NCI-H1105 (cell line): ENCODE data around the gene DDX17.
A peak's percentile ranks its signal among the peaks of the same experiment; 100 is the strongest.

Experiments used
- DNase-seq: peaks from one replicate; lab custom pipeline; 2025; lab: John Stamatoyannopoulos, UW

DDX17 gene

DNA sequence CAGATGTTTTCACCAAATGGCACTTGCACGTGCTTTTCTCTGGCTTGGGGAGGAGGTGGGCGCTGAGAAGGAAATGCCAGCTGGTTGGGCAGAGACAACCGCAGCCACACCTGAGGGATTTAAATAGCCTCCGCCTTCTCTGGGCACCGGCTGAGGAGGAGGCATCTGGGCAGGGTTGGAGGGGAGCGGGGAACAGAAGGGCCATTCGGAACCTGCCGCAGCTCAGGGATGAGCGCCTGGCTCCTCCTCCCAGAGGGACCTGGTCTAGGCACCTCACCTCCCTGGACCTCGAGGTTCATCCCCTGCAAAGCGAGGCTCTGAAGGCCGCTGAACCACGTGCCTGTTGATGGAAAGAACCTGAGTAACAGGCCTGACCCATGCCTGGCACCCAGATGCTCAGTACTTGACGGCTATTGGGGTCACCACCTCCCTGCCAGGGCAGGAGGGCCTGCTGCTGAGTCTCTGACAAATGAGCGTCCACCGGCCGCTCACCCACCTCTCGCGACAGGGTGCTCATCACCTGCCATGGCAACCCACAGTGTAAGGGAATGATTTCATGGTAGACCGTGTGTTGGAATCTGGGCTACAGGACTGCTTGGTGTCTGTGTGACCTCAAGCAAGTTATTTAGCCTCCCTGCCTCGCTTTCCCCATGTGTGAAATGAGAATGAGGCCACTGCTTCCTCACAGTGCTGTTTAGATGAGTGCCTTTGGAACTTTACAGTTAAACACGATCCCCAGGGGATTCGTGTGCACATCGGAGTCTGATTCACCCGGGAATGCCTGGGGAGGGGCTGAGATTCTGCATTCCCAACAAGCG, 40.2 kb downstream of the DDX17 start:
- DNase-seq: no peak

DNA sequence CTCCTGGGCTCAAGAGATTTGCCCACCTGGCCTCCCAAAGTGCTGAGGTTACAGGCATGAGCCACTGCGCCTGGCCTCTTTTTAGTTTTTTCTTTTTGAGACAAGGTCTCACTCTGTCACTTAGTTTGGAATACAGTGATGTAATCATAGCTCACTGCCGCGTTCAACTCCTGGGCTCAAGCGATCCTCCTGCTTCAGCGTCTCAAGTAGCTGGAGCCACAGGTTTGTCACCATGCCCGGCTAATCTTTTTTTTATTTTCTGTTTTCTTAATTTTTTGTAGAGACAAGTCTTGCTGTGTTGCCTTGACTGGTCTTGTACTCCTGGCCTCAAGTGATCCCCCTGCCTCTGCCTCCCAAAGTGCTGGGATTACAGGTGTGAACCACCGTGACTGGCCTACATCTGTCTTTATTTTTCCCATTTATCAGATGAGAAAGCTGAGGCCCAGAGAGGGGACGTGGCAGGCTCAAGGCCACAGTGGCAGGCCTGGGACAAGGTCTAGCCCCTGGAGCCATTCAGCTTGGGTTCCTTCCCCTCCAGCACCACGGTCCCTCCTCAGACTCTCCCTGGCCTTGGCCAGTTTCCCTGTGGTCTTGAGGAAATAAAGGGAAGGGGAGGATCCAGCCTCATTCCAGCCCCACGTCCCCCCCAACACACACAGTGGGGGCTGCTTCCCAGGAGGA, 41.0 kb downstream of the DDX17 start:
- DNase-seq: no peak

DNA sequence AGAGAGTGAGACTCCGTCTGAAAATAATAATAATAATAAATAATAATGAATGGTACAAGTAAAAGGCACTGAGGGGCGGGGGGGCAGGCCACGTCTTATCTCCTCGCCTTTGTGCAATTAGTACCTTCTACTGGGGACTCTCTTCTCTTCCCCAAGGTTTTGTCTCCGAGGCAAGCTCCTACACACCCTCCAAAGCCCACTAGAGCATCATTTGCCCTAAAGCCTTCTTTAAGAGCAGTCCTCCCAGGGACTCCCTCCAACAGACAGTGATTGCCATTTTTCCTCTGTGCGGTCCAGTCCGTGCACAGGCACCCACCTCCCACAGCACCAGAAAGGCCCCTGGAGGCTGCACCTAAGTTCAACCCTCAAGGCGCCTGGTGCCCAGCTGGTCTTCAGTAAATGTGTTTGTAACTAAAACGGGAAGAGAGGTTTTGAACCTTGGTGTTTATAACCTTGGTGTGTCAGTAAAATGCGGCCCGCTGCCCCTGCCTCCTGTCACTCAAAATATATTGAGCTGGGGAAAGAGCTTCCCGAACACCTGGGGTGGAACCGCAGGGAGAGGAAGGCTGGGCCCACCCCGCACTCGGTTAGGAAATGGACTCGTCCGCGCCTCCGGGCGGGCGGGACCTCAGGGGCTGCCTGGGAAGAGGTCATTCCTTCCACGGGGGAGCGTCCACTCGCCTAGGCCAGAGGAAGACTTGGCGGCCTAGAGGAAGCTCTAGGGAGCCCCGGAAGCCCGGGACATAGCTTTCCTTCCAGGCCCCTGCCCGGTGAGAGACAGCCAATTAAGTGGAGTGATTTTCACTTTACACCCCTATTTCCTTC, 42.9 kb downstream of the DDX17 start:
- no peak for DNase-seq

DNA sequence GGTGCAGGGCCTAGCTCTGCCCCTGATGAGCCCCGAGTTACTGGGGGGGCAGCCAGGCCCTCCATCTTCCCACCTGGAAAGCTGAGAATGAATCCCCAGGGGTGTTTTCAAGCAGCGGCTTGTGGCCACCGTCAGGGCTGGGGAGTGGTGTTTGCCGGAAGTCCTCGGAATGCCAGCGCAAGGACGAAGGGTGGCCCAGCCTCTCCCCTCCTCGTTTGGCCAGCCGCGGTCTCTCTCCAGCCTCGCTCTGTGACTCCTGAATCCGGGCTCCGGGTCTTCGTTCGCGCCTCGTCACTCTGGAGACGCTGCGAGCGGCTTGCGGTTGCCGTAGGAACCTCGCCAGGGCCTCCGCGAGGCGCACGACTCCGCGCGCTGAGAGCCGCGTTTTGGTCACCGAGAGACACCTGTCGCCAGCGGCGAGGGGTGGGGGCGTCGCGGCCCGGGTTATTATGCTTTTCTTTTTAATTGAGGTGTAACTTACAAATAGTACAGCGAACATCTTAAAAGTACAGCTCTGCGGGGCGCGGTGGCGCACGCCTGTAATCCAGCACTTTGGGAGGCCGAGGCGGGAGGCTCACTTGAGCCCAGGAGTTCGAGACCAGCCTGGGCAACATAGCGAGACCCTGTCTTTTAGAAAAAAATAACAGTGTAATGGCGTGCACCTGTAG, 44.6 kb downstream of the DDX17 start:
- DNase-seq: peak; percentile 84

DNA sequence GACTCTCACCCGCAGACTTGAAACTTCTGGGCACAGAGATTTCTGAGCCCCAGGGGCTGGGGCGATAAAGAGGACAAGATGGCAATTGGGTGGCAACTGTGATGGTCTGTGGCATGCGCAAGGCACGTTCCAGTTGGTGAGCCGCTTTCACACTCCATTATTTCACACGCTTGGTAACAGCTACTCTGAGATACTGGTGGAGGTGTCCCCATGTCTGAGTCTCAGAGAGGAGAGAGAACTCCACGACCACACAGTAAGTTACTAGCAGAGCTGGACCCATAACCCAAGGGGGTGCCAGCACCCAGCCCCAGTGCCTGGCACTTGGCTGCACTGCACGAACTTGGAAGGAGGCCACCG, 45.1 kb downstream of the DDX17 start:
- no peak for DNase-seq

DNA sequence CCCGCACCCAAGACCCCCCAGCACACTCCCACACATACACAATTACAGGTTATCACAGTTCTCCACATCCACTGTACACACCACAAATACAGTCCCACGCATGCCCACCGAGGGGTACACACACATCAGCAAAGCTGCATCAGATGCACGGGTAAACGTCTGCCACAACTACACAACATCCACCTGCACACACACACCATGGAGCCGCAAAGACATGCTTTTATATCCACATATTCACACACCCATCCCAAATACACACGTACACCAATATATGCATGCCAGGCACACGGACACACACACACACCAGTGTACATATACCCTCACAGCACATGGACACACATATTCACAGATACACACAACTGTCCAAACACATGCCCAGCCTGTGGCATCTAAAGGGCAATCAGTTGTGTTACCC, 45.7 kb downstream of the DDX17 start:
- no peak for DNase-seq

DNA sequence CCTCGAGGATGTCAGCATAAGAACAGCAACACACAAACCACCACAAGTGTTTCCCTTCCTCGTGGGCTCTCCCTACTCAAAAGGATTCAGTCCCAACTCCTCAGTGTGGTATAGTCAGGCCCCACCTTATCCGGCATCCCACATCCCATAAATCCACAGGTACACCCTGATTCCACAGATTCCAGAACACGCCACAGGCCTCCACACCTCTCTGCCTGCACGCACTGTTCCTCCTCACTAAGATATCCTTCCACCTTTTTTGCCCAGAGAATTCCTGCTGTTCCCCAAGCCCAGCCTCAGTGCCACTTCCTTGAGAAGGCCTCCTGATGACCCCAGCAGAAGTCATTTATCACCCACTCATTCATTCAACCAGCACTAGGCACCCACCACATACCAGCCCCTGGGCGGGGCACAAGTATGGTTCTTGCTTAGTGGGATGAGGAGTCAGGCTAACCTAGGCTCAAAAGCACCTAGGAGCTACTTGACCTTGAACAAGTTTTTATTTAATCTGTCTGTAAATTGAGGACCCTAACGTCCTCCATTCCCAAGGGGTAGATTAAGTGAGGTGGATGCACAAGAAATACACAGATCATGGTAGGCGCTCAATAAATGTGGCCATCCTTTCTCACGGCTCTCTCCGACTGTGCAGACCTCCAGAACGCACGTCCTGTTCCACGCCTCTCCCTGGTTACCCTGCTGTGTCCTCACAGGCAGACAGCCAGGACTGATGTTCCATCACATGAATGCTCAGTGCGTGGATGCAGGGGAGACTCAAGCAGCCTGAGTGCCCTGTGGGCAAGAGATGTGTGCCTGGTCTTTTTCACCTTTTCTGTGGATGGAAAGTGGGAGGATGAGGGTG, 49.0 kb downstream of the DDX17 start:
- no peak for DNase-seq

DNA sequence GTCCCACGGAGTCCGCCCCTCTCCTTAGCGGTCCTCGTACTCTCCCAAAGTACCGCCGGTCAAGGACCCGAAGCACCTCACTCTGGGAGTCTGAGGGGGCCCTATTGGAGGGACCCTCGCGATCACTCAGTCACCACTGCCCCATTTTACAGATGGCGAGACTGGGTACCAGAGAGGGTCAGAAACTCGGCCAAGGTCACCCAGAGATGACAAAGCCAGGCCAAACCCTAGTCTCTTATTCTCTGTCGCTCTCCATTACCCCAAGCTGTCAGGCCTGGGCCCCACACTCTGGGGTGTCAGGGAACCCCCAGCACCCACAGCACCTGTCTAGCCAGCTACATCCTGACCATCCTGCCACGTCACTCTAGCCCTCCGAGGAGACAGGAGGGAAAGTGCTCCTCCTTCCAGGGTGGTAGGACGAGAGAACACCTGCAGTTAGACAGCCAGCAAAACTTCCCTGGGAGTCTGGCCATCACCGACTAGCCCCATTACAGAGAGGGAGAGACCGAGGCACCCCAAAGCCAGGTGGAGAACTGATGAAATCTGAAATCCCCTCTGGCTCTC, 49.8 kb downstream of the DDX17 start:
- no peak for DNase-seq

DNA sequence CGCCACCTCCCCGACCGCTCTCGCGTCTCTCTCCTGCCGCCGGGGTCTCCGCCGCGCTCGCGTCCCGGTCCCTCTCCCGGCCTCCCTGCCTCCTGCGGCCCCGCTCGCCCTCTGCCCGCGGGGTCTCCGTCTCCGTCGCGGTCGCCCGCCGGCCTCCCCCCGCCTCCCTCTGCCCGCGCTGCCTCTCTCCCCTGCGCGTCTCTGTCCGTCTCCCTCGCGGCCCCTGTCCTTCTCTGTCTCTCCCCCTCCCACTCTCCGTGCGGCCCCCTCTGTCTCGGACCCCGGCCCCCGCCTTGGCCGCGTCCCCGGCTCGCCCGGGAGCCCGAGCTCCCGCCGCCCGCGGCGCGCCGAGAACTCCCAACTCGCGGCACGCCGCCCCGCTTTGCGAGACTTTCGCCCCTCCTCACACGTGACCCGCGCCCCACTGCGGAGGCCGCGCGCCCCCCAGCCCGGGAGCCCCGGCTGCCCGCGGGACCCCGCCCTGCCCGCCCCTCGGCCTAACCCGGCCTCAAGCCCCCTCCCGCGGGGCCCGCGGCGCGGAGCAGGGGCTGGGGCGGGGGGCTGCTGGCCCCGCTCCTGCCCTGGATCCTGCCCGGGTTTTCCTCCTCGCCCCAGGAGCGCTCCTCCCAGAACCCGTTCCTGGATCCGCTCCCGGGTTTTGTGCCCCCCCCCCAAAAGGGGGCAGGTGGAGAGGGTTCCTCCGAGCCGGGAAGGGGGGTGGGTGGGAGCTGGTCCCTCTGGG, 50.4 kb downstream of the DDX17 start:
- peak; percentile 22 for DNase-seq

DNA sequence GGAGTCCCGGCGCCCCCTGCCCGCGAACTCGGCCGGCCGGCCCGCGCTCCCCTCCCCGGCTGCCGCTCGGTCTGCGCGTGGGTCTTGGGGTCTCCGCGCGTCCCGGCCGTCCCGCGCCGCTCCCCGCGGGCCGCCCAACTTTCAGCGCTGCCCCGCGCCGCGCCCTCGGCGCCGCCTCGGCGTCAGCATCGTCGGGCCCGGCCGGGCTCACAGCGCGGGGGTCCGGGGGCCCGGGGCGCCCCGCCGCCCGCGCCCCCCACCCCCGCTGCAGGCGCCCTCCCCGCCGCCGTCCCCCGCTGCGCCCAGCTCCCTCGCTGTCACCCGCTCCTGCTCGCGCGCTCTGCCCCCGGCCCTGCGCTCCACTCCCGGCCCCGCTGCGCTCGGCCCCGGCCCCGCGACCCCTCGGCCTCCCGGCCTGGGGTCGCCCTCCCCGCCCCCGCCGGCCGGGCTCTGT, 51.0 kb downstream of the DDX17 start, which contains the start of gene KCNJ4:
Gene KCNJ4, minus strand, starts transcription at position 124 of the 454 bp plus-strand sequence. CDS start 27,067 bp downstream, outside the sequence.
- no peak for DNase-seq

DNA sequence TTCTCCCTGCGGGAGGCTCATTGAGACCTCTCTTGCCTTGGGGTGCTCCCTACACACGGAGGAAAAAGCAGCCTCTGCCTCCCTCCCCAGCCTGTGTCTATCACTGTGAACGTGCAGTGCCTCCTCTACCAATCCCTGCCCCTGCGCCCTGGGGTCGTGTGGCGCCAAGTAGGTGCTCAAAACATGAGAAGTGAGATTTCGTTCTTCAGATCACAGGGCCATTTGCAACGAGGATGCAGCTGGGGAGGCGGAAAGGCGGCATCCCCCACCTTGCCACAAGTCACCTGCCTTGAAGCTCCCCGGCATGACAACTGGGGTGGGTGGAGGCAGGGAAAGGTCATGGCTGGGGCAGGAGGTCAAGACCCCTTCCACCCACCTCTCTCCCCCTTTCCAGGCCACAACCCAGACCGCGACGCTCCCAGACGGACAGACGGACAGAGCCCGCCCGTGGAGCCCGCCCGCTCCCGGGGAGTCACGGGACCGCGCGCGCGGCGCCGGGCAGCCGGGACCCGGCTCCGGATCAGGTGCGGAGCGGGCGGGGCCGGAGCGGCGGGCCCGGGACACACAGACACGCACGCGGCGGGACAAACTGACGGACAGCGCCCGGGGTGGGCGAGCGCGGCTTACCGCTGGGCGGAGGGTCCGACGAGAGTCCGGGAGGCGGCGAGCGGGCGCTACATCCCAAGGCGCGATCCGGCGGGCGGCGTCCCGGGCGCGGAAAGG, 51.6 kb downstream of the DDX17 start:
- DNase-seq: no peak

DNA sequence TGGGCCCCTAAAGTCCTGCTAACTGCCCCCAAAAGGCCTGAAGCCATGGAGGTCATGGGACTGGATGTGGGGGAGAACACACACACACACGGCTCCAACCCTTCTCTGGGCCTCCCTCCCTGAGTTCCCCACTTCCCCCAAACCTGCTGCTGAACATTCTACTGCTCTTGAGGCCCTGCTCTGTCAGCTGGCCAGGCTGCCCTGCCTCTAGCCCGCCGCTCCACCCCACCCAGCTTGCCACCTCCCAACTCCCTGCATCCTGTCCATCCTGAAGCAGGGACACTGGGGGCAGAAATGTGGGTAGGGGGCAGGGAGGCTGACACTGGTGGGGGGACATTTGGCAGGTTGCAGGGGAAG, 52.1 kb downstream of the DDX17 start:
- no peak for DNase-seq

DNA sequence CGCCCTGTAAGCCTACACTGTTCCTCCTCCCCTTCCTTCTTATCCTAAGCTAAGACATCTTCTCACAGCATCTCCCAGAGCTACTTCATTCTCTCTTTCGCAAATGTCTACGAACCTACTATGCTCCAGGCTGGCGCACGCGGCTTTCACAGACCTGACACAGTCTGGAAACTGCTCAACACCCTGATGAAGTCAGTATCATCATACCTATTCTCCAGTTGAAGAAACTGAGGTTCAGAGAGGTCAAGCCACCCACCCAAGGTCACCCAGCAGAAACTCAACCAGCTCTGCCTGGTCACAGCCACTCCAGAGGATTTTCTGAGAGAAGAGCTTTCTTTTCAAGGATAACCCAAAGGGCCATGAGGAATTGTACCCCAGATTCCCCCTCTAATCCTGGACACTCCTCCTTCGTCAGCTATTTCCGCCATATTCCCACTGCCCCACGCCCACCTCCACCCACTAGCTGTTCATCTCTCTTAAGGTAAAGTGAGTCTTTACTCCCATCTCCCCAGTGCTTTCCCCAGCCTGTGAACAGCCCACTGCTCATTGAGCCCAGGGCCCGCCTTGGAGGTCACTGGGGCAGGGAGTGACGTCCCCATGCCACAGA, 52.9 kb downstream of the DDX17 start:
- no peak for DNase-seq

DNA sequence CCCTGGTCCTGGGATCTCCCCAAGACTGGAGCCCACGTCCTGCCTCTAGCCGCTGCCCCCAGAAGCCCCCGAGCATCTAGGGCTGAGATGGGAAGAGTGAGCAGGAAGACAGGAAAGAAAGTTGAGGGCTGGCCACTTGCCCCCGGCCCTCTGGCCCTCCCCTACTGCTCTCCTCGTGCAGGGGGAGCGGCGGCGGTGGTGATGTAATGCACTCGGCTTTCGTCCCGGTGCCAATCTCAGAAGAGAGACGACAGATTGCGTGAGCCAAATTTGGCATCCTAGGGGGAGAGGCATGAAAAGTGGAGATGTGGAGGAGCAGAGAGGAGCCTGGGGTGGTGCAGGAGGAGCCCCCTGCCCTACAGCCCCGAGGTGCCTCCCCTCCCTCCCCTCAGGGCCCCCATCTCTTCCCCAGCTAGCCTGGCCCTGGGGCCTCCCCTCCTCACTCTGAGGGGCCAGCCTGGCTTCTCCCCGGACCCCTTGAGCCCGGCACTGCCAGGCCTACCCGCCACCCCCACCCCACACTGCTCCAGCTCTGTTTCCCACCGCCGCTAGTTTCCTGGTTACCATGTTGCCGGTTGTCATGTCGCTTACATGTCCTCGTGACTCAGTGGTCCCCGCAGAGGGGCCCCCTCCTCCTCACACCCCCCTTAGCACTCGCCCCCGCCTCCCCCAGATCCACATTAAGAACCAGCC, 53.6 kb downstream of the DDX17 start:
- DNase-seq: no peak

DNA sequence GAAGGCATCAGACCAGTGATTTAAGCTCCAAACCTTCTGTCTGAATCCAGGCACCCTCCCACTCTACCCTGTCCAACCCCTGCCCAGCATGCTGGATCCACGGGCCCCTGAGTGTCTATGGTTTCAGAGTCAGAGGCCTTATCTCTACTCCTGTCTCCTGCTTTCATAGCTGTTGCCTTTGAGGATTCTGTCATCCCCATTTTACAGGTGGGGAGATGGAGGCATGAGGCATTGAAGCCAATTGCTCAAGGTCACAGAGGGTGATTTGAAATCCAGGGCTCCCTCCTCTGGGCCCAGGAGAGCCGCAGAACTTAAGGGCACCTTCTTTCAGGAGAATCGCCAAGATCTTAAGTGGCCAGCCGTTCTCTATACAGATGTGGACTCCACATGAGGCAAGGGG, 54.2 kb downstream of the DDX17 start:
- no peak for DNase-seq

DNA sequence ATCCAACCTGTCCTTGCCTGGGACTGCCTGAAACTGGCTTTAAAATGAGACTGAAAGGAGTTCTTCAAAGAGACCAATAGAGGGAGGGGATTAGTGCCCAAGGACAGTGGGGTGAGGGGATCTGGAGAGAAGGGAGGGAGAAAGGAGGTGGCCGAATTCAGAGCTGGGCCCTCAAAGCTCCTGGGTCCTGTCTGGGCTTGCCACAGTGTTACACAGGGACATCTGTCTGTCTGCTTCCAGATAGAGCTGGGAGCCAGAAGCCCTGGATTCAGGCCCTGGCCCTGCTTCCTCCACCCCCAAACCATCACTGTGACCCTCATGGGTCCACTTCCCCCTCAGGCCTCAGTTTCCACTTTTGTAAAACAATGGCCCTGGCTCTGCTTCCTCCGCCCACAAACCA, 54.7 kb downstream of the DDX17 start:
- no peak for DNase-seq

DNA sequence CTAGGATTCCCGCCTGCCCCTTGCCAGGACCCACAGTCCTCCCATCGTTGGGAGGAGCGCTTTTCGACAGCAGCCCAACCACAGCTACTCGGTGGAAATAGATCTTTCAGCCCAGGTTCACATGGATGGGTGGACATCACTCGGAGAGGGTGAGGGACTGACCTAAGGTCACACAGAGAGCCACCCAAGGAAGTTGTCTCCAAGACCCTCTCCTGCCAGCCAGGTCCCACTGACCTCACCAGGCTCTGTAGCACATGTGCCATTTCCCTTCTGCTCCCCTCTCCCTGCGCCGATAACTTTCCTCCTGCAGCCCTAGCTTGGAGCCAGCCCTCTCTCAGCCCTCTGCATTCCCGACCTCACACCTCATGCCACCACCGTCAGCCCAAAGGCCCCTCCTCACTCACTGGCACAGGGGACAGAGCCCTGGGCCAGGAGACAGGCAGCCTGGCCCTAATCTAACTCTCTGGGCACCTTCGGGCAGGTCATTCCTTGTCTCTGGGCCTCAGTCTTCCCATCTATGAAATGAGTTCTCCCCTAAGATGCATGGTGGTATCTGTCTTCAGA, 55.8 kb downstream of the DDX17 start:
- DNase-seq: no peak

DNA sequence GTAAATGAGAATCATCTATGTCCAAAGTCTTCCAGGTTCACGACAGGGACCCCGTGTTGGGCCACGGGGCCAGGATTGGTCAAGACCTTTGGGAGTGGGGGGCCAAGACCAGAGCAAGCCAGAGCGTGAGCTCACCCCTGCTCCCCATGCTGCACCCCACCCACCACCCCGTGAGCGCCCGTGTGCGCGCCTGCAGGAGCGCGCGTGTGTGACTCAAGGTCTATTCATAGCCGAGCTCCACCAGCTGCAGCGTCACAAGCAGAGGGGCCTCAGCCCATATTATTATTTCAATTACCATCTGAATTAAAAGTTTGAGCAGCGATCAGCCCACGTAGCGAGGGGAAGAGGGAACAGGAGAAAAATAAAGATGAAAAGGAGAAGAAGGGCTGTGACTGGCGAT, 56.3 kb downstream of the DDX17 start:
- no peak for DNase-seq
